Ishikawa (cell line): ENCODE data around the gene ZNF107.

Experiments
- CEBPB ChIP-seq: IDR thresholded peaks from 2 replicates; pipeline ENCODE4 v1.6.1; 2012
- CREB1 ChIP-seq: IDR thresholded peaks from 2 replicates; pipeline ENCODE4 v1.6.1; 2012; ENCODE audit warnings: low read depth
- EGR1 ChIP-seq: IDR thresholded peaks from 2 replicates; pipeline ENCODE4 v1.6.1; 2012
- EP300 ChIP-seq: IDR thresholded peaks from 2 replicates; pipeline ENCODE4 v1.6.1; 2012; ENCODE audit warnings: borderline replicate concordance
- FOXM1 ChIP-seq: IDR thresholded peaks from 2 replicates; pipeline ENCODE4 v1.6.1; 2012; ENCODE audit warnings: low read depth, borderline replicate concordance
- NFIC ChIP-seq: IDR thresholded peaks from 2 replicates; pipeline ENCODE4 v1.6.1; 2012
- RAD21 ChIP-seq: IDR thresholded peaks from 2 replicates; pipeline ENCODE4 v1.6.1; 2012; ENCODE audit warnings: low read depth
- TAF1 ChIP-seq: IDR thresholded peaks from 2 replicates; pipeline ENCODE4 v1.6.1; 2012; ENCODE audit warnings: low read depth, mild to moderate bottlenecking
- TCF12 ChIP-seq: IDR thresholded peaks from 2 replicates; pipeline ENCODE4 v1.6.1; 2012; ENCODE audit warnings: low read depth
- TEAD4 ChIP-seq: IDR thresholded peaks from 2 replicates; pipeline ENCODE4 v1.6.1; 2012
- YY1 ChIP-seq: IDR thresholded peaks from 2 replicates; pipeline ENCODE4 v1.6.1; 2012; ENCODE audit warnings: low read depth
- ZBTB7A ChIP-seq: IDR thresholded peaks from 2 replicates; pipeline ENCODE4 v1.6.1; 2012; ENCODE audit warnings: low read depth
- TF ChIP-seq, protein P1 (sequence below): IDR thresholded peaks from 2 replicates; pipeline ENCODE4 v1.6.1; 2012
- TF ChIP-seq, protein P2 (sequence below): IDR thresholded peaks from 2 replicates; pipeline ENCODE4 v1.6.1; 2012
- TF ChIP-seq, protein P3 (sequence below): IDR thresholded peaks from 2 replicates; pipeline ENCODE4 v1.6.1; 2012; ENCODE audit warnings: low read depth, mild to moderate bottlenecking

ZNF107 gene

GRCh38 chr7:64639267-64640001 lies 26.5 kb upstream of the ZNF107 start:
- TF ChIP-seq, protein P1, sequence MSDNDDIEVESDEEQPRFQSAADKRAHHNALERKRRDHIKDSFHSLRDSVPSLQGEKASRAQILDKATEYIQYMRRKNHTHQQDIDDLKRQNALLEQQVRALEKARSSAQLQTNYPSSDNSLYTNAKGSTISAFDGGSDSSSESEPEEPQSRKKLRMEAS: no peak
- TF ChIP-seq FOXM1 (no peak), TAF1 (no peak), CEBPB (no peak), NFIC (no peak), TCF12 (no peak), YY1 (no peak), EGR1 (no peak), ZBTB7A (no peak), EP300 (no peak), TEAD4 (no peak), RAD21 (no peak)
- TF ChIP-seq, protein P2, sequence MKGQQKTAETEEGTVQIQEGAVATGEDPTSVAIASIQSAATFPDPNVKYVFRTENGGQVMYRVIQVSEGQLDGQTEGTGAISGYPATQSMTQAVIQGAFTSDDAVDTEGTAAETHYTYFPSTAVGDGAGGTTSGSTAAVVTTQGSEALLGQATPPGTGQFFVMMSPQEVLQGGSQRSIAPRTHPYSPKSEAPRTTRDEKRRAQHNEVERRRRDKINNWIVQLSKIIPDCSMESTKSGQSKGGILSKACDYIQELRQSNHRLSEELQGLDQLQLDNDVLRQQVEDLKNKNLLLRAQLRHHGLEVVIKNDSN: no peak
- TF ChIP-seq, protein P3, sequence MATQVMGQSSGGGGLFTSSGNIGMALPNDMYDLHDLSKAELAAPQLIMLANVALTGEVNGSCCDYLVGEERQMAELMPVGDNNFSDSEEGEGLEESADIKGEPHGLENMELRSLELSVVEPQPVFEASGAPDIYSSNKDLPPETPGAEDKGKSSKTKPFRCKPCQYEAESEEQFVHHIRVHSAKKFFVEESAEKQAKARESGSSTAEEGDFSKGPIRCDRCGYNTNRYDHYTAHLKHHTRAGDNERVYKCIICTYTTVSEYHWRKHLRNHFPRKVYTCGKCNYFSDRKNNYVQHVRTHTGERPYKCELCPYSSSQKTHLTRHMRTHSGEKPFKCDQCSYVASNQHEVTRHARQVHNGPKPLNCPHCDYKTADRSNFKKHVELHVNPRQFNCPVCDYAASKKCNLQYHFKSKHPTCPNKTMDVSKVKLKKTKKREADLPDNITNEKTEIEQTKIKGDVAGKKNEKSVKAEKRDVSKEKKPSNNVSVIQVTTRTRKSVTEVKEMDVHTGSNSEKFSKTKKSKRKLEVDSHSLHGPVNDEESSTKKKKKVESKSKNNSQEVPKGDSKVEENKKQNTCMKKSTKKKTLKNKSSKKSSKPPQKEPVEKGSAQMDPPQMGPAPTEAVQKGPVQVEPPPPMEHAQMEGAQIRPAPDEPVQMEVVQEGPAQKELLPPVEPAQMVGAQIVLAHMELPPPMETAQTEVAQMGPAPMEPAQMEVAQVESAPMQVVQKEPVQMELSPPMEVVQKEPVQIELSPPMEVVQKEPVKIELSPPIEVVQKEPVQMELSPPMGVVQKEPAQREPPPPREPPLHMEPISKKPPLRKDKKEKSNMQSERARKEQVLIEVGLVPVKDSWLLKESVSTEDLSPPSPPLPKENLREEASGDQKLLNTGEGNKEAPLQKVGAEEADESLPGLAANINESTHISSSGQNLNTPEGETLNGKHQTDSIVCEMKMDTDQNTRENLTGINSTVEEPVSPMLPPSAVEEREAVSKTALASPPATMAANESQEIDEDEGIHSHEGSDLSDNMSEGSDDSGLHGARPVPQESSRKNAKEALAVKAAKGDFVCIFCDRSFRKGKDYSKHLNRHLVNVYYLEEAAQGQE: no peak

DNA sequence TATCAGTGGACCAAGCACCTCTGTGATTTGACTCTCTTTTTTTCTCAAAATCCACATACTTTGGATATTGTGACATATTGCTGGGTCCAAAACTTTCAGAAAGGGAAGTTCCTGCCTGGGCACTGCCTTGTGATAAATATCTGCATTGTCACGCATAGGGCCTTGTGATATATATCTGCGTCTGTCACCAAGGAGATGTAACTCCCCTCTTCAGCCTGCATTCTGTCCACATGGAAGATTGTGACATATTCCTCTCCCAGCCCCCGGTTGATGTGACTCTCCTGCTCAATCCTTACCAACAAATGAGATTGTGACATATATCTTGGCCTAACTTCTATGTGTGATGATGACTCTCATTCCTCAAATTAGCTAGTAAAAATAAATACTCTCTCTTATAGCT lies 25.4 kb upstream of the ZNF107 start:
- TF ChIP-seq TAF1: no peak
- TF ChIP-seq, protein P1: no peak
- no peak for TF ChIP-seq TEAD4
- TF ChIP-seq NFIC: no peak
- TF ChIP-seq ZBTB7A: no peak

GRCh38 chr7:64642046-64642445 lies 23.9 kb upstream of the ZNF107 start:
- TF ChIP-seq, protein P2: no peak
- no peak for TF ChIP-seq NFIC
- TF ChIP-seq TCF12: no peak
- no peak for TF ChIP-seq YY1
- TF ChIP-seq EP300: no peak
- no peak for TF ChIP-seq RAD21
- no peak for TF ChIP-seq TEAD4
- TF ChIP-seq, protein P1: no peak

- no peak for TF ChIP-seq TCF12
These were observed 23.1 kb upstream of the ZNF107 start for GRCh38 chr7:64642875-64643274.

DNA sequence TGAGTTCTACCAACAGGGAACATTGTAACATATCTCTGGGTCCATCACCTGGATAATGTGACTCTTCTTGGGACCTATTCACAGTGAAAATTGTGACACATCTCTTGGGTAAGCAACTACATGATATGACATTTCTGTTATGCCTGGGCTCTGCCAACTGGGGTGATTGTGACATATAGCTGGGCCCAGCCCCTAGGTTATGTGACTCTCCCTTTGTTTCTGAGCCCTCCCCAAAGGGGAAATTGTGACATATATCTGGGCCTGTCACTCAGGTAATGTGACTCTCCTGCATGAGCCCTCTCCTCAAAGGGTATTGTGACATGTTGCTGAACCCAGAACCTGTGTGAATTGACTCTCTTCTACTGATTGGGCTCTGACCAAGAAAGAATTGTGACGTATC lies 22.4 kb upstream of the ZNF107 start:
- TF ChIP-seq YY1 (no peak), RAD21 (no peak), NFIC (no peak), ZBTB7A (no peak), TAF1 (no peak), TEAD4 (no peak), CREB1 (no peak), CEBPB (no peak), EP300 (no peak), FOXM1 (no peak)
- TF ChIP-seq, protein P1: no peak
- TF ChIP-seq, protein P2: no peak

DNA sequence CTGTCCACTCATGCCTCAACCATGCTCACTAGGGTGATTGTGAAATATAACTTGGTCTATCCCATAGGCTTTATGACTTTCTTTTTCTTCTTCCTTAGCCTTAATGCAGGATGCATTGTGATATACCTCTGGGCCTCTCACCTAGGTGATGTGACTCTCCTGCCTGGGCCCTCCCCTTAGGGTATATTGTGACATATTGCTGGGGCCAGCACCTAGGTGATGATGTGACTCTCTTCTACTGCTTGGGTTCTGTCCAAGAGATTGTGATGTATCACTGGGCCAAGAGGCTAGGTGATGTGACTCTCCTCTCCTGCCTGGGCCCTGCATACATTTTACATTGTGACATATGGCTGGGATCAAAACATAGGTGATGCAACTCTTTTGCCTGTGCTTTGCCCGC lies 14.7 kb upstream of the ZNF107 start:
- TF ChIP-seq EP300: no peak
- no peak for TF ChIP-seq ZBTB7A
- no peak for TF ChIP-seq CEBPB
- TF ChIP-seq EGR1: no peak
- TF ChIP-seq NFIC: no peak
- TF ChIP-seq FOXM1: no peak
- TF ChIP-seq TEAD4: no peak
- no peak for TF ChIP-seq CREB1
- no peak for TF ChIP-seq TAF1
- TF ChIP-seq, protein P2: no peak
- TF ChIP-seq, protein P1: no peak
- no peak for TF ChIP-seq RAD21
- TF ChIP-seq, protein P3: no peak
- TF ChIP-seq TCF12: no peak
